HepG2 (cell line): ENCODE measurements around the gene GSTM1. TPM values are rescaled to one million over a fixed set of nuclear protein-coding genes. Genes with fewer than 3 reads are reported as not detected.

Source experiments
- ATAC-seq: fragments of 200-7000 bp; cut with Tn5 transposase; 3 replicates; pipeline ENCODE4 v1.9.1; 2020; ENCODE audit warnings: mild to moderate bottlenecking, moderate library complexity
- BruUV-seq: library from RNA; stranded (reverse); fragments of 400-500 nt; replicated peaks from 2 replicates; lab custom pipeline; 2021; lab: Mats Ljungman, UMichigan
- CTCF ChIA-PET: fragments of 300-600 bp; formaldehyde crosslinking; extraction: SDS; loops from one replicate; lab custom pipeline; 2021; ENCODE audit warnings: low total read pairs, inconsistent platforms, low intra/inter-chr PET ratio; lab: Yijun Ruan, JAX
- POLR2A ChIA-PET: fragments of 350-600 bp; sonication (Branson Sonifier 250); formaldehyde crosslinking; loops from one replicate; lab custom pipeline; 2020; ENCODE audit warnings: antibody characterized with exemption, inconsistent platforms; lab: Yijun Ruan, JAX
- DNase-seq: peaks from one replicate; pipeline ENCODE4 v3.0.0-alpha.2; 2015; ENCODE audit warnings: low spot score
- FAIRE-seq: peaks from 3 replicates; lab custom pipeline; 2011; peaks lifted over from hg19 to GRCh38; lab: Jason Lieb, UNC
- H2AFZ ChIP-seq: one replicate; pipeline ENCODE4 v1.6.1; 2011; ENCODE audit warnings: low read length, inconsistent platforms
- H3K27ac ChIP-seq: fragments of 300-600 bp; 3 replicates; pipeline ENCODE4 v1.8.0; 2011; ENCODE audit warnings: mixed run types, mild to moderate bottlenecking, mixed read lengths, low read length, inconsistent platforms; ENCODE audit not compliant: insufficient read depth; ENCODE audit errors: extremely low read length
- H3K27me3 ChIP-seq, 2 experiments: fragments of 200-600 bp in 1 of 2; 2 replicates in 1 of 2; 3 replicates in 1 of 2; pipeline versions ENCODE4 v1.6.0 to v1.8.0; 2011; ENCODE audit warnings: low read length in 2 of 2, mild to moderate bottlenecking in 2 of 2, moderate library complexity in 2 of 2, inconsistent platforms in 1 of 2; ENCODE audit not compliant: insufficient read depth in 2 of 2, control insufficient read depth in 1 of 2
- H3K36me3 ChIP-seq, 2 experiments: fragments of 200-600 bp in 1 of 2; replicated peaks in 1 of 2; 2 replicates in 1 of 2; 3 replicates in 1 of 2; pipeline versions ENCODE4 v1.5.1 to v1.8.0; 2011; ENCODE audit warnings: low read length in 2 of 2, inconsistent platforms in 1 of 2; ENCODE audit not compliant: insufficient read depth in 2 of 2, control insufficient read depth in 1 of 2
- H3K4me1 ChIP-seq: 2 replicates; pipeline ENCODE4 v1.5.1; 2012; ENCODE audit warnings: low read length, inconsistent platforms; ENCODE audit not compliant: insufficient read depth
- H3K4me2 ChIP-seq: 2 replicates; pipeline ENCODE4 v1.6.0; 2011; ENCODE audit warnings: low read depth, low read length, inconsistent platforms
- H3K4me3 ChIP-seq, 3 experiments: fragments of 200-600 bp in 1 of 3; sonication (generic), shearing (Covaris generic) in 1 of 3; replicated peaks in 1 of 3; 2 replicates each; pipeline ENCODE4 v1.5.1; 2011 to 2016; ENCODE audit warnings: low read length in 3 of 3, inconsistent platforms in 2 of 3, low read depth in 2 of 3, mild to moderate bottlenecking in 2 of 3, control low read depth in 1 of 3, mixed read lengths in 1 of 3; ENCODE audit not compliant: insufficient read depth in 1 of 3
- H3K79me2 ChIP-seq: one replicate; pipeline ENCODE4 v1.6.1; 2011; ENCODE audit warnings: low read length, inconsistent platforms; ENCODE audit not compliant: insufficient read depth
- H3K9ac ChIP-seq: 2 replicates; pipeline ENCODE4 v1.6.0; 2011; ENCODE audit warnings: mild to moderate bottlenecking, low read depth, low read length, inconsistent platforms; ENCODE audit not compliant: insufficient read depth
- H3K9me3 ChIP-seq: 2 replicates; pipeline ENCODE4 v1.5.1; 2012; ENCODE audit warnings: mild to moderate bottlenecking, low read length
- H4K20me1 ChIP-seq: 2 replicates; pipeline ENCODE4 v1.6.0; 2011; ENCODE audit warnings: inconsistent platforms, mild to moderate bottlenecking, low read length, moderate library complexity; ENCODE audit not compliant: insufficient read depth
- ATM ChIP-seq: fragments of 450-650 bp; IDR thresholded peaks from 2 replicates; pipeline ENCODE4 v1.7.1; 2017; ENCODE audit warnings: mild to moderate bottlenecking, borderline replicate concordance
- GZF1 ChIP-seq: sonication (generic); formaldehyde crosslinking; IDR thresholded peaks from 2 replicates; pipeline ENCODE4 v1.5.1; 2020; ENCODE audit warnings: mild to moderate bottlenecking, missing genetic modification reagents
- MLLT10 ChIP-seq: sonication (generic); formaldehyde crosslinking; IDR thresholded peaks from 2 replicates; pipeline ENCODE4 v1.4.0; 2020; ENCODE audit warnings: missing genetic modification reagents
- MTF2 ChIP-seq: sonication (generic); formaldehyde crosslinking; IDR thresholded peaks from 2 replicates; pipeline ENCODE4 v1.5.0; 2020; ENCODE audit warnings: missing genetic modification reagents, borderline replicate concordance
- MXD3 ChIP-seq: IDR thresholded peaks from 2 replicates; pipeline ENCODE4 v1.6.1; 2016; ENCODE audit warnings: mild to moderate bottlenecking, missing biosample characterization, missing genetic modification reagents
- TIGD3 ChIP-seq: sonication (generic); formaldehyde crosslinking; IDR thresholded peaks from 2 replicates; pipeline ENCODE4 v1.5.1; 2020; ENCODE audit warnings: mild to moderate bottlenecking, missing genetic modification reagents, borderline replicate concordance
- ZNF3 ChIP-seq: IDR thresholded peaks from 2 replicates; pipeline ENCODE4 v1.7.0; 2017; ENCODE audit warnings: inconsistent platforms
- ZNF543 ChIP-seq: sonication (generic); formaldehyde crosslinking; IDR thresholded peaks from 2 replicates; pipeline ENCODE4 v1.4.0; 2020; ENCODE audit warnings: mild to moderate bottlenecking, missing genetic modification reagents
- WGBS: methylation state at CpG from one replicate; pipeline ENCODE4 v1.1.6; 2017; ENCODE audit warnings: low lambda C conversion rate; 5-methylcytosine and 5-hydroxymethylcytosine counted together
- in situ Hi-C: cut with HindIII; loops from 2 replicates; pipeline ENCODE4 v1.10.0; 2017; ENCODE audit warnings: low pct_unique_long_range_greater_than_20kb; ENCODE audit not compliant: extremely low pct_ligation_motif_present
- intact Hi-C: fragments of 100-400 bp; cut with micrococcal nuclease; formaldehyde crosslinking; loops from one replicate; pipeline ENCODE4 v1.10.0; 2022; ENCODE audit not compliant: unreplicated experiment
- polyA plus RNA-seq, 8 experiments: library from polyadenylated mRNA; depleted of rRNA in 3 of 8; stranded (reverse) in 7 of 8; unstranded in 1 of 8; fragments of >200 nt; fragmentation: Illumina TruSeq in 4 of 8; extraction: Trizol in 4 of 8; gene quantifications; 2 replicates each; pipeline versions ENCODE4 v1.2.1 to v1.2.3, GENCODE V29; 2011 to 2016; ENCODE audit warnings: low read depth in 4 of 8, missing spikeins in 1 of 8, mixed read lengths in 1 of 8; ENCODE audit not compliant: insufficient read depth in 1 of 8
- total RNA-seq, 5 experiments: library from RNA; depleted of rRNA; stranded (reverse); fragments of >200 nt; fragmentation: Illumina TruSeq; extraction: Trizol; gene quantifications; 2 replicates each; pipeline ENCODE4 v1.2.3, GENCODE V29; 2016; ENCODE audit warnings: low read depth in 1 of 5

The GSTM1 gene
- total and polyA plus RNA-seq, 2 of the 13 experiments (the other 11 are each of a cell fraction or from before 2014, with no cell fraction given), result 0.42 TPM; not detected in 1

- DNase-seq (no peak), ATAC-seq (no peak), FAIRE-seq (no peak)
- Histone ChIP-seq H3K27ac (no peak overlapping the region), H3K4me3 (no peak overlapping the region), H3K79me2 (no peaks in the 10 kb centered on the region), H3K27me3 (no peaks in the 10 kb centered on the region; a peak in 1 of 5 replicates), H3K4me2 (no peak overlapping the region), H4K20me1 (no peaks in the 10 kb centered on the region), H3K4me1 (peaks cover 31% of the 10 kb centered on the region), H2AFZ (no peak overlapping the region), H3K36me3 (no peaks in the 10 kb centered on the region), H3K9me3 (no peaks in the 10 kb centered on the region), H3K9ac (no peak overlapping the region)
- POLR2A ChIA-PET, result no interaction called here
- CTCF ChIA-PET, result no interaction called here
- intact Hi-C loops, result no loop called here
- BruUV-seq, result no TSS peak
- in situ Hi-C loops, result no loop called here
- TF ChIP-seq GZF1, result no peak
- no peak for TF ChIP-seq MTF2 (CRISPR knock-in tag)
- TF ChIP-seq TIGD3 (CRISPR knock-in tag), result no peak
- no peak for TF ChIP-seq ATM
- no peak for TF ChIP-seq ZNF3
- TF ChIP-seq ZNF543 (CRISPR knock-in tag), result no peak
- TF ChIP-seq MLLT10 (CRISPR knock-in tag), result no peak
- no peak for TF ChIP-seq MXD3 (CRISPR knock-in tag)
- TF ChIP-seq, all 625 proteins: peak for 0
- WGBS, result 14% methylated on average over 1 of the region's 1 CpG
Measured at GRCh38 chr1:109726007-109726406, 38.4 kb downstream of the GSTM1 start.
